ENCODE results near the gene MYT1. TPM values are rescaled to one million over a fixed set of nuclear protein-coding genes. Genes with fewer than 3 reads are reported as not detected.

The MYT1 gene
- total and polyA plus RNA-seq, 3 donors from 2014 or later: 1.7 to 22.2 (median 2.9) TPM

DNA sequence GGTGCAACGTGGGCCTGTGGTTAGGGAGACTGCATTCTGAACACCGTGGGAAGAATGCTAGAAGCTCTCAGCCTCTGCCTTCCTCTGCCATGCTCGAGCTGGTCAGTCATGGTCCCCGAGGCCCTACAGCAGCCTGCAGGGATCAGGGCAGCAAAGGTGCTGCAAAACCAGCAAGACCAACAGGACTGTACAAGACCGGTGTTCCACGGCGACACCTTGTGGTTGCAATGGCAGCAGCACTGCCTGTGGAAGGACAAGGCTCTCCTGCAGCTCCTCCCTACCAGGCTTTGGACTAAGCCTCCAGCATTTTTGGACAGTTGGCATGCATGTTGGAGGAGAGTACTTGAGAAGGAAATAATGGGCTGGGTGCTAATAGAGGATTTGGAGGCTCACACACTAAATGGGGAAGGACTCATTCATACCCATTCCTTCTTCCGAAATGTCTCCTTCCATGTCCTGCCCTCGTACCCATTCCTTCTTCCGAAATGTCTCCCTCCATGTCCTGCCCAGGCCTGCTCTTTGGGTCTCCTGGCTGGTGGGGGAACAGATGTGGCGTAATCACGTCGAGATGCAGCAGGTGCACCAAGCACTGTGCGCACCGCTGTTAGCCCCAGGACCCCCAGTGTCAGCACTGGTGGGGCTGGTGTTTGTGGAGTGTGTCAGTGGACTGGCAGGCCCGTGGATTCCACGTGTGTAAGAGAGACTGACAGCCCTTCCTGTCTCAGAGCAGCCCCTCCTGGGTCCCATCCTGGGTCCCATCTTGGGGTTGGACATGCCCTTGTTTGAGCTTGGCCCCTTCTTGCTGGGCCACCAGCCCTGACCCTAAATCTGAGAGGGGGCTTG, 18.6 kb upstream of the MYT1 start:
- no peaks in the 10 kb centered on the region for H3K4me1 ChIP-seq
- TF ChIP-seq, protein P1, sequence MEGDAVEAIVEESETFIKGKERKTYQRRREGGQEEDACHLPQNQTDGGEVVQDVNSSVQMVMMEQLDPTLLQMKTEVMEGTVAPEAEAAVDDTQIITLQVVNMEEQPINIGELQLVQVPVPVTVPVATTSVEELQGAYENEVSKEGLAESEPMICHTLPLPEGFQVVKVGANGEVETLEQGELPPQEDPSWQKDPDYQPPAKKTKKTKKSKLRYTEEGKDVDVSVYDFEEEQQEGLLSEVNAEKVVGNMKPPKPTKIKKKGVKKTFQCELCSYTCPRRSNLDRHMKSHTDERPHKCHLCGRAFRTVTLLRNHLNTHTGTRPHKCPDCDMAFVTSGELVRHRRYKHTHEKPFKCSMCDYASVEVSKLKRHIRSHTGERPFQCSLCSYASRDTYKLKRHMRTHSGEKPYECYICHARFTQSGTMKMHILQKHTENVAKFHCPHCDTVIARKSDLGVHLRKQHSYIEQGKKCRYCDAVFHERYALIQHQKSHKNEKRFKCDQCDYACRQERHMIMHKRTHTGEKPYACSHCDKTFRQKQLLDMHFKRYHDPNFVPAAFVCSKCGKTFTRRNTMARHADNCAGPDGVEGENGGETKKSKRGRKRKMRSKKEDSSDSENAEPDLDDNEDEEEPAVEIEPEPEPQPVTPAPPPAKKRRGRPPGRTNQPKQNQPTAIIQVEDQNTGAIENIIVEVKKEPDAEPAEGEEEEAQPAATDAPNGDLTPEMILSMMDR (IDR thresholded peaks at IDR 0.05): no peak
- TF ChIP-seq POLR2A (IDR thresholded peaks at IDR 0.05): no peak
- DNase-seq: no peak
- H3K9me3 ChIP-seq: no peaks in the 10 kb centered on the region
- H3K27me3 ChIP-seq: no peaks in the 10 kb centered on the region
- H3K27ac ChIP-seq: no peak overlapping the region
- intact Hi-C loops (cut with DNase I; ENCODE audit: low total_unique reads): no loop called here
- H3K4me3 ChIP-seq: no peak overlapping the region
- no peaks in the 10 kb centered on the region for H3K36me3 ChIP-seq (ENCODE audit: low read depth, missing control alignments)
- 94 to 96% methylated on average over 17 of the region's 17 CpGs for WGBS, 2 donors

DNA sequence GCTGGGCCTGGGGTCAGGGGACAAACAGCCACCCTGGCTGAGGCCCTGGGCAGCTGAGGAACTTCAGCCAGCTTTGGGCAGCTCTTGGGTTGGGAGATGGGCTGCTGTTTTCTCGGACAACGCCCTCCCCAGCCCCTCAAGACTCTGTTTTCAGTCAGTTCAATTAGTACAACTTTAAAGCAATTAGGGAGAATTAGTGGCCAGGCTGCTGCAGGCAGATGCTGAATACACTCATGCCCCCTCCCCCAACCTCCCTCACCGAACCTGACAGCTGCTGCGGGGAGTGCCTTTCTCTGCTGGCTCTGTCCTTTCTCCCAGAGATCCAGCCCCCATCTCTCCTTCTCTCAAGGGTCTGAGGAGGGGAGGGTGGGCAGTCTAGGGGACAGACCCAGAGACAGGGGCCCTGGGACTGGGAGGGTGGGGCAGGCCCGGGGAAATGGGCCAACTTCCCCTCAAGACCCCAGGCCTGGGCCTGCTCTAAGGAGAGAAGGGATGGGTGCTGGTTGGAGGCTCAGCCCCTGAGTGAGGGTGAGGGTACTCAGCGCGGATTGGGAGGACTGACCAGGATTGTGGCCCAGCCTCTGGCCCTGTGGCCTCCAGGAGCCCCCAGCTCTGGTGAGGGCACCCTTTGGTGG, 17.8 kb upstream of the MYT1 start:
- no peaks in the 10 kb centered on the region for H3K36me3 ChIP-seq (ENCODE audit: low read depth, missing control alignments)
- H3K27ac ChIP-seq: no peak overlapping the region
- intact Hi-C loops (cut with DNase I; ENCODE audit: low total_unique reads): no loop called here
- 74 to 75% methylated on average over 5 to 7 of the region's 7 CpGs for WGBS, 2 donors
- no peaks in the 10 kb centered on the region for H3K4me1 ChIP-seq
- DNase-seq: no peak
- TF ChIP-seq POLR2A (IDR thresholded peaks at IDR 0.05): no peak
- TF ChIP-seq, protein P1 (IDR thresholded peaks at IDR 0.05): no peak
- H3K4me3 ChIP-seq: no peak overlapping the region
- H3K9me3 ChIP-seq: no peaks in the 10 kb centered on the region
- no peaks in the 10 kb centered on the region for H3K27me3 ChIP-seq

DNA sequence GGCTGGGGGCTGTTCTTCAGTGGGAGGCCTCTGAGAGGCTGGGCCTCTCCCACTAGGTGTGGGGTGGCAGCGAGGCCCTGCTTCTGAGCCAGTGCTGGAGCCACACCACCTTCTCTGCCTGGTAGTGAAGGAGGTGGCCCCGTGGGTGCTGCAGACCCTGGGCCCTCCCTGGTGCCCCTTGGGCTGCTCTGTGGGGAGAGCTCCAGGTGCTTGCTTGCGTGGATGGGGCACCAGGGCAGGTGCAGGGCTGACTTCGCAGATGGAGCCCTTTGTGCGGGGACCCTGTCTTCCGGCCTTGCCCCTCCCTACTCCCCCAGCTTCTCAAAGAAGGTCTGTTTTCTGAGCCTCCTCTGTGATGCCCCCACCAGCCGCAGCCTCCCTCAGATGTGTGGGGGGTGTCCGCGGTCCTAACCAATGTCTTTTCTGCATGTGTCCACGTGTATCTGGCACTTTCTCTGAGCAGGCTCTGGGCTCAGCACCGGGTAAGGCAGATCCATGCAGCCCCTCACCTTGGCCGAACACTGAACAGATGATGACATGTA, 17.2 kb upstream of the MYT1 start:
- no peaks in the 10 kb centered on the region for H3K4me1 ChIP-seq
- no peaks in the 10 kb centered on the region for H3K36me3 ChIP-seq (ENCODE audit: low read depth, missing control alignments)
- H3K9me3 ChIP-seq: no peaks in the 10 kb centered on the region
- DNase-seq: no peak
- H3K4me3 ChIP-seq: no peak overlapping the region
- WGBS, 2 donors: 67 to 85% methylated on average over 8 to 12 of the region's 12 CpGs
- intact Hi-C loops (cut with DNase I; ENCODE audit: low total_unique reads): no loop called here
- no peak for TF ChIP-seq POLR2A (IDR thresholded peaks at IDR 0.05)
- TF ChIP-seq, protein P1 (IDR thresholded peaks at IDR 0.05): no peak
- no peaks in the 10 kb centered on the region for H3K27me3 ChIP-seq
- H3K27ac ChIP-seq: no peak overlapping the region

DNA sequence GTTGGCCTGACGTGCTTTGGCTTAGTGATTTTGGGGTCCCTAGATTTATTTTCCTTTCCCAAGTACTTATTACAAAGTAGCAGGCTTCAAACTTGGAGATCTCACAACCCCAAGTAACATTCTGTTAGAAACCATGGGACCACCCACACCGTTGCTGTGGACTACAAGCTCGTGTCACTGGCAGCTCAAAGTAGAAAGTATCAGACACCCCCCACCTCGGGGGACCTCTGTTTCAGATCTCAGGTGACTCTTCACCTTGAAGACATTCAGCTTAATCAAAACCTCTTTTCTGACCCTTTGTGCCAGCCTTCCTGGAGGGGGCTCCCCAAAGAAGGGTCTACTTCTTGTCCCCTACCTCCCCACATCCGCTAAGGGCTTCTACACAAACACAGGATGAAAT, 15.7 kb upstream of the MYT1 start:
- no peak for DNase-seq
- intact Hi-C loops (cut with DNase I; ENCODE audit: low total_unique reads): no loop called here

More for the DNA sequence above, 15.7 kb upstream of the MYT1 start:
- Histone ChIP-seq H3K27ac (no peak overlapping the region), H3K36me3 (ENCODE audit: low read depth, missing control alignments) (no peaks in the 10 kb centered on the region), H3K4me3 (no peak overlapping the region), H3K9me3 (no peaks in the 10 kb centered on the region), H3K27me3 (no peaks in the 10 kb centered on the region), H3K4me1 (no peaks in the 10 kb centered on the region)
- WGBS, 2 donors: 84 to 86% methylated on average over 5 of the region's 5 CpGs
- TF ChIP-seq, protein P1 (IDR thresholded peaks at IDR 0.05): no peak
- no peak for TF ChIP-seq POLR2A (IDR thresholded peaks at IDR 0.05)
